ENCODE results near the gene ZFR2.

Gene ZFR2

GRCh38 chr19:3867971-3868769 lies 668 bp downstream of the ZFR2 start:
- Histone ChIP-seq H3K27me3 (peaks cover 78% of the 10 kb centered on the region), H3K27ac (no peak overlapping the region), H3K4me1 (ENCODE audit: control insufficient read depth in 1 of 2, insufficient read depth in 1 of 2, low read depth in 1 of 2, low read length in 1 of 2) (no peaks in the 10 kb centered on the region), H3K4me3 (ENCODE audit: low read depth in 1 of 2, low read length in 1 of 2) (no peak overlapping the region), H3K36me3 (no peaks in the 10 kb centered on the region), H3K9me3 (no peaks in the 10 kb centered on the region)
- TF ChIP-seq CTCF (IDR thresholded peaks at IDR 0.05), result no peak

- H3K27me3 ChIP-seq, result peaks cover 73% of the 10 kb centered on the region
- no peak for TF ChIP-seq CTCF (IDR thresholded peaks at IDR 0.05)
- H3K4me1 ChIP-seq (ENCODE audit: control insufficient read depth in 1 of 2, insufficient read depth in 1 of 2, low read depth in 1 of 2, low read length in 1 of 2), result no peaks in the 10 kb centered on the region
- H3K4me3 ChIP-seq (ENCODE audit: low read depth in 1 of 2, low read length in 1 of 2), result no peak overlapping the region
- no peaks in the 10 kb centered on the region for H3K36me3 ChIP-seq
- no peaks in the 10 kb centered on the region for H3K9me3 ChIP-seq
- H3K27ac ChIP-seq, result no peak overlapping the region
These were observed 1.8 kb downstream of the ZFR2 start for GRCh38 chr19:3866910-3867638.

GRCh38 chr19:3863648-3864047 lies 5.2 kb downstream of the ZFR2 start:
- no peak for TF ChIP-seq CTCF (IDR thresholded peaks at IDR 0.05)
- Histone ChIP-seq H3K36me3 (no peaks in the 10 kb centered on the region), H3K27ac (no peak overlapping the region), H3K4me3 (ENCODE audit: low read depth in 1 of 2, low read length in 1 of 2) (no peak overlapping the region), H3K27me3 (peaks cover 41% of the 10 kb centered on the region), H3K9me3 (no peaks in the 10 kb centered on the region), H3K4me1 (ENCODE audit: control insufficient read depth in 1 of 2, insufficient read depth in 1 of 2, low read depth in 1 of 2, low read length in 1 of 2) (no peaks in the 10 kb centered on the region)

- Histone ChIP-seq H3K36me3 (no peaks in the 10 kb centered on the region), H3K27ac (no peak overlapping the region), H3K4me1 (ENCODE audit: control insufficient read depth in 1 of 2, insufficient read depth in 1 of 2, low read depth in 1 of 2, low read length in 1 of 2) (no peaks in the 10 kb centered on the region), H3K27me3 (peaks cover 35% of the 10 kb centered on the region), H3K9me3 (no peaks in the 10 kb centered on the region), H3K4me3 (ENCODE audit: low read depth in 1 of 2, low read length in 1 of 2) (no peak overlapping the region)
- no peak for TF ChIP-seq CTCF (IDR thresholded peaks at IDR 0.05)
These were observed 5.9 kb downstream of the ZFR2 start for GRCh38 chr19:3862826-3863500.

- H3K36me3 ChIP-seq, result no peaks in the 10 kb centered on the region
- TF ChIP-seq CTCF (IDR thresholded peaks at IDR 0.05), result no peak
- H3K27me3 ChIP-seq, result peaks cover 10% of the 10 kb centered on the region
- no peaks in the 10 kb centered on the region for H3K4me1 ChIP-seq (ENCODE audit: control insufficient read depth in 1 of 2, insufficient read depth in 1 of 2, low read depth in 1 of 2, low read length in 1 of 2)
- H3K4me3 ChIP-seq (ENCODE audit: low read depth in 1 of 2, low read length in 1 of 2), result no peak overlapping the region
- H3K27ac ChIP-seq, result no peak overlapping the region
- H3K9me3 ChIP-seq, result no peaks in the 10 kb centered on the region
These were observed 8.3 kb downstream of the ZFR2 start for GRCh38 chr19:3860499-3860898.
